GM12801 (cell line): ENCODE measurements around the gene ANKS1B.

Experiments used
- CTCF ChIP-seq: IDR thresholded peaks from one replicate; pipeline ENCODE4 v1.5.1; 2011; ENCODE audit warnings: control low read depth; ENCODE audit not compliant: insufficient read length; ENCODE audit errors: extremely low read depth

ANKS1B gene

GRCh38 chr12:99339663-99340062 lies 645.1 kb downstream of the ANKS1B start:
- TF ChIP-seq CTCF = no peak

- TF ChIP-seq CTCF = no peak
Observed at GRCh38 chr12:99334285-99335056, 650.3 kb downstream of the ANKS1B start.

DNA sequence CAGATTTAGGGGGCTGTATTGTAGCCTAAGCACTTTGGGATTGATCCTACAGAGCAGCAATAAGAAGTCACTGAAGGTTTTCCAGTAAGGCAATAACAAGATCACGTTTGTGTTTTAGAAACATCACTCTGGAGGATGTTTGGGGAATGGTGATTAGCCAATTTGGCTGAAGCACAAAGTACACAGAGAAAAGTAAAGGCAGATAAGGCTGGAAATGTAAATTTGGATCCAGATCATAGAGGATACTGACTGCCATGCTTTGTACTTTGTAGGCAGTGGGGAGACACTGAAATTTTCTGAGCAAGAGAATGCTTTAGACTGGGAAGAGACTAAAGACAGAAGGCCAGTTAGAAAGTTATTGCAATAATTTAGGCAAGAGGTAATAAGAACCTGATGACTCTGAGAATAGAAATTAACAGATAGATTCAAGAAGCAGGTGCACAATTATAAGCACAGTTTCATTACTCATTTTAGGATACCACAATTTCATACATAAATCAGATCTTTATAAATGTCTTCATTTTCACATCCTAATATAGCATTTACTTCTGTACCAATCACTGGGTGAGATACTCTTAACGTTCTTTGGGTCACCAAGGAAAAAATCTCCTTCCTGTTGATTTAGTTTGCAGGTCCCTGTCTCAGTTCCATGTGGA lies 651.7 kb downstream of the ANKS1B start:
- TF ChIP-seq CTCF = no peak

DNA sequence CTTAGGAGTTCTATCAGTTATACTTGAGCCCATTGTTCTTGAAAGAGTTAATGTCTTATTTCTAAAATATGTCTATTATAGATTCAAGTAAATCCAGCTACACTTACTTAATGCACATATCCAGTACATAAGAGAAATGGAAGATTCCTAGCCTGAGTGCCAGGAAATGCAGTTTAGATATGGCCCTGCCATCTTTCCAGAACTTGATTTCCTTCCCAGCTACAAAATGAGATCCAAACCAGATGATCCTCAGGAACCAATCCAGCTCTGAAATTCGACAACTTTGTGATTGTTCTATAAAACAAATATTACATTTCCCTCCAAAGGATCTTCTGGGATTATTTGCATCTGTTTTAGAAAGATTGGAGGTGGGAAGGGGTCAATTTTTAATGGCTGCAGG lies 654.5 kb downstream of the ANKS1B start:
- no peak for TF ChIP-seq CTCF

DNA sequence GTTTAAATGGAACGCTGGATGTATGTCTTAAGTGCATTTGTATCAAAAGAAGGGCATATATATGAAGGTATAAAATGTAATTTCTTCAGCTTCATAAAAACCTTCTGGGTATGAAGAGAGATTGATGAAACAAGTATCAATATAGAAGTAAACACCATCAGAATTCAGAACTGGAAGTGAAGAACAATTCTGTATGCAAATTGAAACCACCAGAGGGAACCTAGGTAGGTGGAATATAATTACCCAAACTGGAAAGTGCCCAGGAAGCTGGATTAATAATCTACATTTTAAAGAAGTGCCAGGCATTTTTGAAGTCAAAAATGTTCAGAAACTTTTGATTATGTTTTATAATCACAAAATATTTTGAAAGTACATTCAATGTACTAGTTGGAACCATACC lies 673.4 kb downstream of the ANKS1B start:
- TF ChIP-seq CTCF = no peak

- no peak for TF ChIP-seq CTCF
Observed at GRCh38 chr12:99309812-99310211, 674.9 kb downstream of the ANKS1B start.

DNA sequence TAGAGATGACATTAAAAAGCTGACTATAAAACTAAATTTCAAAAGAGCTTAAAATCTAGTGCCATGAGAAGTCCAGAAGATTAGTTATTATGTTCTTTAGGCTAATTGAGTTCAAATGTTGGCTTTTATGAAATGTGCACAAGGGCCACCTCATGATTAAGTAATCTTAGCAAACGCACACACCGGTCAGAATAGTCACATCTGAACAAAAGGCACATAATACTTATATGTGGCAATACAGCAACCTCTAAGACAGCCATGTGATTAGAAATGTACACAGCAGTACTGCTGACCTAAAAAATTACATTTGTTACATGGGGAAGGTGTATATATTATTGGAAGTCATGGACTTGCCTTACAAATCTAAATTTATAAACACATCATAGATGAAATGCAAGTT lies 681.9 kb downstream of the ANKS1B start:
- no peak for TF ChIP-seq CTCF
